Astrocyte of the cerebellum (primary cell): ENCODE results near the gene DEF6.
"Not testable (repeated sequence)": the region's sequence is repeated elsewhere in the genome, so short reads cannot be mapped to it uniquely, and the experiment has no call there.

Experiments
- DNase-seq: peaks from one replicate; pipeline ENCODE4 v3.0.0-alpha.2; 2011; ENCODE audit warnings: low read depth
- H3K4me3 ChIP-seq: 2 replicates; pipeline ENCODE4 v1.5.1; 2011; ENCODE audit warnings: mild to moderate bottlenecking, low read depth, low read length, moderate library complexity
- in situ Hi-C: cut with HindIII; loops from 2 replicates; pipeline ENCODE4 v1.10.0; 2017; ENCODE audit warnings: low sequenced_read_pairs
- TF ChIP-seq, protein P1 (sequence below): IDR thresholded peaks from 2 replicates; pipeline ENCODE4 v1.5.1; 2012; ENCODE audit warnings: low read length, low read depth, moderate library complexity, mild to moderate bottlenecking; ENCODE audit errors: missing control alignments

The DEF6 gene

GRCh38 chr6:35327349-35328027 lies 29.9 kb downstream of the DEF6 start:
- in situ Hi-C loops, result no loop called here
- no peak for DNase-seq
- no peak overlapping the region for H3K4me3 ChIP-seq
- TF ChIP-seq, protein P1, sequence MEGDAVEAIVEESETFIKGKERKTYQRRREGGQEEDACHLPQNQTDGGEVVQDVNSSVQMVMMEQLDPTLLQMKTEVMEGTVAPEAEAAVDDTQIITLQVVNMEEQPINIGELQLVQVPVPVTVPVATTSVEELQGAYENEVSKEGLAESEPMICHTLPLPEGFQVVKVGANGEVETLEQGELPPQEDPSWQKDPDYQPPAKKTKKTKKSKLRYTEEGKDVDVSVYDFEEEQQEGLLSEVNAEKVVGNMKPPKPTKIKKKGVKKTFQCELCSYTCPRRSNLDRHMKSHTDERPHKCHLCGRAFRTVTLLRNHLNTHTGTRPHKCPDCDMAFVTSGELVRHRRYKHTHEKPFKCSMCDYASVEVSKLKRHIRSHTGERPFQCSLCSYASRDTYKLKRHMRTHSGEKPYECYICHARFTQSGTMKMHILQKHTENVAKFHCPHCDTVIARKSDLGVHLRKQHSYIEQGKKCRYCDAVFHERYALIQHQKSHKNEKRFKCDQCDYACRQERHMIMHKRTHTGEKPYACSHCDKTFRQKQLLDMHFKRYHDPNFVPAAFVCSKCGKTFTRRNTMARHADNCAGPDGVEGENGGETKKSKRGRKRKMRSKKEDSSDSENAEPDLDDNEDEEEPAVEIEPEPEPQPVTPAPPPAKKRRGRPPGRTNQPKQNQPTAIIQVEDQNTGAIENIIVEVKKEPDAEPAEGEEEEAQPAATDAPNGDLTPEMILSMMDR, result peak; percentile 77

GRCh38 chr6:35328108-35328723 lies 30.6 kb downstream of the DEF6 start:
- DNase-seq, result no peak
- in situ Hi-C loops, result no loop called here
- TF ChIP-seq, protein P1, result no peak
- no peak overlapping the region for H3K4me3 ChIP-seq

GRCh38 chr6:35328965-35329364 lies 31.3 kb downstream of the DEF6 start:
- H3K4me3 ChIP-seq, in situ Hi-C loops, DNase-seq: not testable (repeated sequence)

DNA sequence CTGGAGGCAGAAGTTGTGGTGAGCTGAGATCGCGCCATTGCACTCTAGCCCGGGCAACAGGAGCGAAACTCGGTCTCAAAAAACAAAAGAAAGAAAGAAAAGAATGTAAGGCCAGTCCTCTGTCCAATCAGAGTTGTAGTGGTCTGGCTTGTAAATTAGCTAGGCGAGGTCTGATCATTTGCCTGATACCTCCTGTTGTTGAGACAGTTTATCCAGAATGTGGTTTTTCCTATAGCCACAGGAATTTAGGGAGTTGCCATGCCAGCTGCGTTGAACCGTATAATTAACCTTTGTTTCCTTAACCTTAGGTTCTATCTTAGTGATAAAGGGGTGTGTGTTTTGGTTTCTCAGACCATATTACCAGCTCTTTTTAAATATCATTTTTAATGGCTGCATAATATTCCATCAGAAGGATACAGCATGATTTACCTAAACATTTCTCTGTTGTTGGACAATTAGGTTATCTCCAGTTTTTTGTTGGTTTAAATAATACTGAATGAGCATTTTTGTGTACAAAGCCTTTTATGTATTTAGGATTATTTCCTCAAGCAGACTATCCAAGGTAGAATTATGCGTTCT lies 33.0 kb downstream of the DEF6 start:
- TF ChIP-seq, protein P1, result no peak
- in situ Hi-C loops, result no loop called here
- no peak overlapping the region for H3K4me3 ChIP-seq
- DNase-seq, result no peak

DNA sequence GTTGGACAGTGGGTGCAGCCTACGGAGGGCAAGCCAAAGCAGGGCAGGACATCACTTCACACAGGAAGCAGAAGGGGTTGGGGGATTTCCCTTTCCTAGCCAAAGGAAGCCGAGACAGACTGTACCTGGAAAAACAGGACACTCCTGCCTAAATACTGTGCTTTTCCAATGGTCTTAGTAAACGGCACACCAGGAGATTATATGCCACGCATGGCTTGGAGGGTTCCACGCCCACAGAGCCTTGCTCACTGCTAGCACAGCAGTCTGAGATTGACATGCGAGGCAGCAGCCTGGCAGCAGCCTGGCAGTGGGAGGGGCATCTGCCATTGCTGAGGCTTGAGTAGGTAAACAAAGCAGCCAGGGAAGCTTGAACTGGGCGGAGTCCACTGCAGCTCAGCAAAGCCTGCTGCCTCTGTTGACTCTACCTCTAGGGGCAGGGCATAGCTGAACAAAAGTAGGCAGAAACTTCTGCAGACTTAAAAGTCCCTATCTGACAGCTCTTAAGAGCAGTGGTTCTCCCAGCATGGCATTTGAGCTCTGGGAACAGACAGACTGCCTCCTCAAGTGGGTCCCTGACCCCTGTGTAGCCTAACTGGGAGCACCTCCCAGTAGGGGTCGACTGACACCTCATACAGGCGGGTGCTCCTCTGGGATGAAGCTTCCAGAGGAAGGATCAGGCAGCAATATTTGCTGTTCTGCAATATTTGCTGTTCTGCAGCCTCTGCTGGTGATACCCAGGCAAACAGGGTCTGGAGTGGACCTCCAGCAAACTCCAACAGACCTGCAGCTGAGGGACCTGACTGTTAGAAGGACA lies 34.7 kb downstream of the DEF6 start:
- in situ Hi-C loops, DNase-seq: not testable (repeated sequence)

GRCh38 chr6:35341557-35341956 lies 43.9 kb downstream of the DEF6 start:
- in situ Hi-C loops, result loop anchor here (5.0 kb wide), 1 partner anchor 101 kb away; no protein-coding TSS in a partner anchor

More for the DNA sequence above, 34.7 kb downstream of the DEF6 start:
- H3K4me3 ChIP-seq, result not testable (repeated sequence)

More at GRCh38 chr6:35341557-35341956, 43.9 kb downstream of the DEF6 start:
- TF ChIP-seq, protein P1, result no peak
- no peak overlapping the region for H3K4me3 ChIP-seq
- DNase-seq, result no peak
